GM19324 (cell line): ENCODE measurements around the gene HDAC4.
A peak's percentile ranks its signal among the peaks of the same experiment; 100 is the strongest.

Source experiments
- ATAC-seq: cut with Tn5 transposase; IDR thresholded peaks from one replicate; pipeline ENCODE4 v1.9.1; 2021; ENCODE audit warnings: mild to moderate bottlenecking, moderate library complexity; ENCODE audit not compliant: unreplicated experiment, low FRiP score

The HDAC4 gene

GRCh38 chr2:239385096-239386000 lies 15.5 kb downstream of the HDAC4 start:
- no peak for ATAC-seq

- ATAC-seq = no peak
Observed at GRCh38 chr2:239383759-239384156, 17.1 kb downstream of the HDAC4 start.

DNA sequence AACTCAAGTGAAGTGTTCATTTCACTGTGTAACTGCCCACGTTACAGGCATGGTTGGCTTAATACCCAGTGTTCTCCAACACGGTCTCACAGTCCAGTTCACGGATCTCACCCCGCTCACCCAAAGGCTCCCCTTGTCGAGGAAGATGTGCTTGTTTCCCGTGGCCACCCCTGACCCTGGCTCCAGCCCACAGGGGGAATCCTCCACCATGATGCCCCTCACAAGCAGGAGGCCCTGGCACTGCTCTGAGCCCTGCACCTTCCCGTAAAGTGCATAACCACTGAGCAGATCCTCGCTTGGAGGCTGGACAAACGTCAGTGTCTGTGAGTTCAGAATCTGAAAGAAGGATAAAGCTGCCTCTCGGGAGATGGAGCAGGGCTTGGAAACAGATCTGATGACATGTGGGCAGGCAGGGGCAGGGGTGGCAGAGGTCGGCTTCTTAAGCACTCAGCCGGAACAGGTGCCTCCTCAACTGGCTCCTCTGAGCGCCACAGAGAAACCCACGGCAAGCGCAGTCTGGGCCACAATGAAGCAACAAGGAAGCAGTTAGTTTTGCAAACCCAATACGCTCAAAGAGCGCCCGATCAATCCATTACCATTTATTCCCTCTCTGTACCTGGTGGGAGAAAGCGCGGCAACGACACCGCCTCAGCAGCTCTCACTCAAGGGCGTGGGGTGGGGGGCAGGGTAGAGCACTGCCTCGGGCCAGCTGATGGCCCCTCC lies 17.6 kb downstream of the HDAC4 start:
- ATAC-seq = no peak

- ATAC-seq = no peak
Observed at GRCh38 chr2:239382384-239382880, 18.4 kb downstream of the HDAC4 start.

DNA sequence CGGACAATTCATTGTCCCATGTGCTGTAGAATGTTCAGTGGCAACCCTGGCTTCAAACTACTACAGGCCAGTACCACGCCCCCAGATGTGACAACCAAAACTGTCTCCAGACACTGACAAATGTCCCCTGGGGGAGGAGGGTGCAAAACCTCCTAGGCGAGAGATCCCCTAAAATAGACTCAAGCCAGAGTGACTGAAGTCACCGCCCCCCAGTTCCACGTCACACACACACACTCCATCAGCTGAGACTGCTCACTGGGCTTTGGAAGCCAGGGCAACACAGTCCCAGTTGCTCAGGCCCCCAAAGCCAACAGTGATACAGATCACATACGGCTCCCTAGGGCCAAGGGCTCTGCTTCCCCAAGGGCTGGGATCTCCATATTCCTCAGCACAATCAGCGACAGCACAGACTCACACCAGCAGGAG lies 19.1 kb downstream of the HDAC4 start:
- ATAC-seq = peak; percentile 60

GRCh38 chr2:239380831-239381708 lies 19.8 kb downstream of the HDAC4 start:
- peak; percentile 33 for ATAC-seq

DNA sequence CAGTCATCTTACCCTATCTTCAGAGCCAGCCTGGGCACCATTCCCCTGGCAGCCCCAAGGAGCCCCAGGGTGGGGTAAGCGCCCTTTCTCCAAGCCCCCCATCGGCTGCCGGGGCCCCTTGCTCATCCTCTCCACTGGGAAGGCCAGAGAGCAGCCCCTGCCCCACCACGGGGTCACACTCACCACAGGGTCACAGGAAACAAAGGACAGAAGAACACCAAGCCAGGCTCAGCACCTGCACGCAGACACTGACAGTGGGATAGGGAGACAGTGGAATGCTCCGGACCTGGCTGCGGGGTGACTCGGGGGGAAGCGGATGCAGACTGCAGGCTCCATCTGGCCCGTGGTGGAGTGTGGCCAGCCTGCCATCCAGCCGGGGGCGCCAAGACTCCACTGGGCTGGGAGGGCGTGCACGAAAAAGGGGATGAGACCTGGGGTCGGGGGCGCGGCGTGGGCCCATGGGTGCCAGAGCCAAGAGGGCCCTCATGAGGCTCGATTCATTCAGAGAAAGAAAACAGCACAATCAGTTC lies 21.1 kb downstream of the HDAC4 start:
- no peak for ATAC-seq

DNA sequence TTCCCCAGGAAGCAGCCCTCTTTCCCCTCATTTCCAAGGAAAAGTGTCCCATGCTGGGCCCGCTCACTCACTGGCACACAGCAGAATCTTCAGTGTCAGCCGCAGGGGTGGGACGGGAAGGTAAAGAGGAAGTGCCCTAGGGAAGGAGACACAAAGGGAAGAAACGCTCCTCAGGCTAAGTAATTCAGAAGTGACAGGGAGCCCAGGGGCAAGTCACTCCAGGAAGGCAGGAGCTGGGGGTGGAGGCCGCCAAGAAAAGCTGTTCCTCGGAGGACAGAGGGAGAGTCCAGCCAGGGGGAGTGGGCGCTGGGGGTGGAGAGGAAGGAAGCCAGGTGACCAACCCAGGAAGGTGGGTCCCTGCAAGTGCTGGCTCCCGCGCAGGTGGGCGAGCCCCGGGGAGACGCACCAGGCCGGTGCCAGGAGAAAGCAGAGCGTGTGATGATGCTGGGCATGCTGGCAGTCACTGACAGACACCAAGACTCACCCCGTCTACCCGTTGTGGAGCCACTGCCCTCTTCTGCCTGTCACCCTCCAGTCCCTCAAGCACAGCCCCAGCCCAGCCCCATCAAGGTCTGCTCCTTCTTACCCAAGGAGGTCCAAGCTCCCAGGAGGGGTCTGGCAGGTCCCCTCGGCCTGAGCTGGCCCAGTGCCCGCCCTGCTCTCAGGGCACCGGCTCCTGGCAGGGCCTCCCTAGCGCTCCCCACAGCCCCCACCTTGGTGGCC lies 21.7 kb downstream of the HDAC4 start:
- no peak for ATAC-seq

GRCh38 chr2:239378021-239378917 lies 22.6 kb downstream of the HDAC4 start:
- ATAC-seq = no peak

DNA sequence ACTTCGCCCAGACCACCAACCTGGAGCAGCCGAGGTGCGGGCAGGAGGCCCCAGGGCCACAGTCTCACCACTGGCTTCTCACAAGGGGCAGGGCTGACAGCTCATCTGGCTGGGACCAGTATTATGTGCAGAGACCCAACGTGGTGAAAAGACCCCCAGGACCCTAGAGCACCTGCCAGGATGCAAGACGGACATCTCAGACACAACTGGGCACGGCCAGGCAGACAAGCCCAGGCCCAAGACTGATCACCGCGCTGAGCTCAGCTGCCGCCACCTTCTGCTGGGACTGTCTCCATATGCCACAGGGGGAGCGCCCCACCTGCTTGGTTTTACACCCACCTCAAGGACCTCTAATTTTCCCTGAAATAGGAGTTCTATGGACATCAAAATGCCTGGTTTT lies 23.2 kb downstream of the HDAC4 start:
- no peak for ATAC-seq

GRCh38 chr2:239376942-239377531 lies 23.8 kb downstream of the HDAC4 start:
- ATAC-seq = no peak

DNA sequence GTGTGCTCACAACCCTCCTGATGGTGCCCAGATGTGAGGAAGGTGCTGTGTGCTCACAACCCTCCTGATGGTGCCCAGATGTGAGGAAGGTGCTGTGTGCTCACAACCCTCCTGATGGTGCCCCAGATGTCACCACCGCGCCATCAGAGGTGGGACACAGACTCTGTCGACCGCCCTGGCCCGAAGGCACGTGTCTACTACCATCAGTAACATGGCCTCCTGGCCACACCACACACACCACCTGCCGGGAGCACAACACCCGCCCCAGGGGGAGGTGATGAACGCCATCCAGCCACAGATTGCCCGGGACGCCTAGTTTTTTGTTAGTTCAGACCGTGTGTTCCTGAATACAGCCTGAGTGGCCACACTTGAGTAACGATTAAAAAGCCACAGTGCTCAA lies 24.5 kb downstream of the HDAC4 start:
- ATAC-seq = no peak

GRCh38 chr2:239375278-239376061 lies 25.4 kb downstream of the HDAC4 start:
- ATAC-seq = no peak

DNA sequence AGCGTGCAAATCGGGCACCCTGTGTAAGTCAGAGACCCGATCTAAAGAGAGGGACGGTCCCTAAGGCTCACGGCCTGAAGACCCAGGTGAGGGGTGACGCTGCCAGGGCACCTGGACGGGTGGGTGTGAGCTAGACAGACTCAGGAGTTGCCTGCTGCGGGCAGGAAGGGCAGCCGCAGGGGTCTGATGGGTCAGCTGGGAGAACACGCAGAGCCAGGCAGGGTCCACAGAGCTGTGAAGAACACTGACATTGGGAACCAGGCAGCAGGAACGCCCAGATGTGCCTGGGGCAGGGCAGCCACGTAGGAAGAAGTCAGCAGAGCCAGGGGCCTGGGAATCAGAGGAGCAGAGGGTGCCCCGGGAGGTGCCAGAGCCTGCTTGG lies 25.9 kb downstream of the HDAC4 start:
- no peak for ATAC-seq

GRCh38 chr2:239372835-239373234 lies 28.0 kb downstream of the HDAC4 start:
- ATAC-seq = no peak

DNA sequence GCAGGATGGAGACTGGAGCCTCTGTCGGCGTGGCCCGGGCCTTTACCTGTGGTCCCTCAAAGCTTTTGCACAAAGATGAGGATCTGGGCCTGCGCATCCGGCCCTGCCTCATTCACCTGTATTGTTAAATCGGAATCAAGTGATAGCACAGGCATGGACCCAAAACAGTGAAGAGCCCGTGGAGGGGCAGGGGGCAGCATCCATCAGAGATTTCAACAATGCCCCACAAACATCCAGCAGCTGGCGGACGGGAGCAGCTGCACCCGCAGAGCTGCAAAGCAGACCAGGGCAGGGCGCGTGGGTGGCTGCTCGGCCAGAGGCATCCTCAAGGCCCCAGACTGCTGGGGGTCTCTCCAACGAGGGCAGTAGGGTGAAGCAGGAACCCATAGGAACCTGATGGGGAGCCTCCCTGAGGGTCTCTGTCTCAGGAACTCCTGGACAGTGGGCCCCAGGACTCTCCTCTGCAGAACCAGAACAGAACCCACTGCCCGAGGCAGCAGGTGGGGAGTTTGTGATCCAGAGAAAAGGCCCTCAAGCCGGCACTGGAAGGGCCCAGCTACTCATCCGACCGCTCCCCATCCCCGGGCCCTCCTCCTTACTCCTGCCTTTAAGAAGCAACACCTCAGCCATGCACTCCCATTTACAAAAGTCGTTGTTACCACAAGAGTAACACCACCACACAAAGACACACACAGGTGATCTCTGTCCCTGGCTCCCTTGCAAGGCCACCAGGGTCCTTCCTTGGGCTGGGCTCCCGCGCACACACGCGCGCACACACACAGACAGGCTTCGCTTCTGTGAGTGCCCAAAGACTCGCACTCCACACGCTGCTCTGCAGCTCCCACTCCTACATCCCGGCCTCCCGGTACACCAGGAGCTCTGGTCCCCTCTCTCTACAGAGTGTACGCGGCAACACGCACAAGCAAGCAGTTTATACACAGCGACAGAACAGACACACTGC lies 28.8 kb downstream of the HDAC4 start:
- no peak for ATAC-seq
